ENCODE results near the gene METAP1.
"Not testable (repeated sequence)": the region's sequence is repeated elsewhere in the genome, so short reads cannot be mapped to it uniquely, and the experiment has no call there.

The METAP1 gene

DNA sequence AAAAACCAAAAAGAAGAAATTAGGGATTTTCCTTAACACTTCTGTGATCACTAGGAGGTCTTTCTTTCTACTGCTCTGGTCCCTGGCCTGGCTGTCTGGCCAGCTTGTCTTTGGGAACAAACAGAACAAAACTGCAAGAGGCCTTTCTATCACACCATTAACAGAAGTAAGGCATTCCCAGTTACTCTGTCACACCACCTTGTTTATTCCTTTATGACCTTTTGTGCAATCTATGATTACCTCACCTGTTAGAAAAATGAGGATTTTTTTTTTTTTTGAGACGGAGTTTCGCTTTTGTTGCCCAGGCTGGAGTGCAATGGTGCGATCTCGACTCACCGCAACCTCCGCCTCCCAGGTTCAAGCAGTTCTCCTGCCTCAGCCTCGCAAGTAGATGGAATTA lies 3.0 kb downstream of the METAP1 start:
- DNase-seq = no peak

DNA sequence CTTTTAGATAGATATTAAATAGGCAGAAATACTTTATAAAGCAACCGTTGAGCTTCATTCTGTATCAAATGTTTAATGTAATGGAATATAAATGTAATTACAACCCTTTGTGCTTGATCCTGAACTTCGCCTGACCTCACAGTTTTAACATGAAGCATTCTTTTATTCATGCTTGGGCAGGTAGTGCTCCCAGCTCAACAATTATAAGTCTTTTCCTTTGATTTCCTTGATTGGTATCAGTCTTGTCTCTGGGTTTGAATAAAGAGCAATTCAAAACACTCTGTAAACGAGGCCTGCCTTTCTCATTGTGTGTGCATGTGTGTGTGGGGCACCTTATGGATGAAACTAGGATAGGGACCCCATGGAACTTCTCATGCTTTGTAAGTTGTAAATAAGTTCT lies 6.8 kb downstream of the METAP1 start:
- DNase-seq = no peak

DNA sequence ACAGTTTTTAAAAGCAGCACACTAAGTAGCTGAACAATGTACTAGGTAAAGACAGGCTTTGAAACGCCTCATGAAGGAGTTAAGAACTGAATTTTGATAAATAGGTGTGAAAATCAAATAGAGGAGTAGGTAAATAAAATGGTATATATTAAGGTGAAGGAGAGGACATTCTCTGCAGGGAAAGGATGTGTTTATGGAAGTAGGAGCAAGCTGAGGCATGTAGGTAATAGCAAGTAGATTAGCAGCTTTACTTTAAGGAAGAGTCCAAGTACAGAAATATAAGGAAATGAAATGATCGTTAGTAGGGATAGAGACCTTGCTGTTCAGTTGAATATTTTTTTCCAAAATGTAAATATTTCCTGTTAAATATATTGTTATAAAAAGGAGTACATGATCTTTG lies 12.5 kb downstream of the METAP1 start:
- DNase-seq = no peak

DNA sequence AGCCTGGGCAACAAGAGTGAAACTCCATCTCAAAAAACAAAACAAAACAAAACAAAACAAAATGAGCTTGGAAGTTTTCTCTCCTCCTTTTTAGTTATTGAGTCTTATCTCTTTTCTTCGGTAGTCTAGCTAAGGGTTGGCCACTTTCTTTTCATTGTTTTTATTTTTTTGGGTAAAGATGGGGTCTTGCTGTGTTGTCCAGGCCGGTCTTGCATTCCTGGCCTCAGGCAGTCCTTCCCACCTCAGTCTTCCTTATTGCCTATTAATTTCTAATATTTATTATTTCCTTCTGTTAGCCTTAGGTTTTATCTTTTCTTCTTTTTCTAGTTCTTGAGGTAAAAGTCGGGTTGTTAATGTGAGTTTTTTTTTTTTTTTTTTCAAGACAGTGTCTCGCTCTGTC lies 16.4 kb downstream of the METAP1 start:
- no peak for DNase-seq

DNA sequence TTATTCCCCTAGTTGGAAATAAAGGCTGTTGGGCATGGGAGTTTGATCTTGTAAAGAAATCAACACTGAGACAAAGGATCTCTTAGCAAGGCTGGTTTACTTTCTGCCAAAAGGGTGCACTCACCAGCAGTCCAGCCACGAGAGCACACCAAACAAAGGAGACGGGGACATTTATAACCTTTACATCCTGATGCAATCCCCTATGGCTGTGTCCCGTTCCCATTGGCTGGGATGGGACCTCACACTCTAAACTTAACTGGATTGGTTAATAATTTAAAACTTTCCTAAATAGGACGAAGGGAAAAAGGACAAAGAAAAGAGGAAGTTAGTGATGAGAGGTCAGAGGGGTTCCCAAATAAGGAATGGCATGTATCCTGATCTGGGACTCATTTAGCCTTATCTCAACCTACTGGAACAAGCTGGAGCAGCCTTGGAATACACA lies 17.9 kb downstream of the METAP1 start:
- no peak for DNase-seq

DNA sequence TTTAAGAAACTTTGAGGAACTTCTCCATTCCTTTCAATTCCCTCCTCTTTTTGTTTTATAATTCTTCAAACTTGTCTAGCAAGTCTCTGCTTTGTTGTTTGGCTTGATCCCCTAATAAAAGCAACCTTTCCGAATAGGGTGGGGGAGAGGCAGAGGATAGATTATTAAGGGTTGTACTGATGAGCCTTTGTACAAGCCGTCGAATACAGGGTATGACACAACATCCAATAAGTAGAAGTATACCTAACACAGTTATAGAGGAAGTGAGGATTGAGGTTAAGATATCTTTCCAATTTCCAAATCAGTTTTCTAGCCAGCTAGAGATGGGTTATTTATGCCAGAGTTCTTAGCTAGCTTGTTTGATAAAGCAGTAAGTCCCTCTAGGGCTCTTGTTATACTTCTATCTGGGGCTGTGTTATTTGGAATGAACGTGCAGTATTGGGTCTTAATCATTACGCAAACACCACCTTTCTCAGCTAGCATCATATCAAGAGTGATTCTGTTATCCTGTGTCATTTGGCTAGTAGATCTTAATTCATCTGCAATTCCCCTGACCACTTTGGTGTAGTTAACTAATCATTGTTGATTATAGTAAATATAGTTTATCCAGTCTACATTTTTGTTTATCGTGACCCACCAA lies 18.5 kb downstream of the METAP1 start:
- DNase-seq = no peak

DNA sequence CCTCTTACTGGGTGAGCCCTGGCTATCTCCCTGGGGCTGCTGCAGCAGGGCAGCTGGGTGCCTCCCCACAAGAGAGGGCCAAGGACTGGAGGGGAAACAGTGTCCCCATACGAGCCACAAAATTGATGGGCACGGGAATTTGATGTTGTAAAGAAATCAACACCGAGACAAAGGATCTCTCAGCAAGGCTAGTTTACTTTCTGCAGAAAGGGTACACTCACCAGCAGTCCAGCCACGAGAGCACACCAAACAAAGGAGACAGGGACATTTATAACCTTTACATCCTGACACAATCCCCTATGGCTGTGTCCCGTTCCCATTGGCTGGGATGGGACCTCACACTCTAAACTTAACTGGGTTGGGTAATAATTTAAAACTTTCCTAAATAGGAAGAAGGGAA lies 25.9 kb downstream of the METAP1 start:
- no peak for DNase-seq

DNA sequence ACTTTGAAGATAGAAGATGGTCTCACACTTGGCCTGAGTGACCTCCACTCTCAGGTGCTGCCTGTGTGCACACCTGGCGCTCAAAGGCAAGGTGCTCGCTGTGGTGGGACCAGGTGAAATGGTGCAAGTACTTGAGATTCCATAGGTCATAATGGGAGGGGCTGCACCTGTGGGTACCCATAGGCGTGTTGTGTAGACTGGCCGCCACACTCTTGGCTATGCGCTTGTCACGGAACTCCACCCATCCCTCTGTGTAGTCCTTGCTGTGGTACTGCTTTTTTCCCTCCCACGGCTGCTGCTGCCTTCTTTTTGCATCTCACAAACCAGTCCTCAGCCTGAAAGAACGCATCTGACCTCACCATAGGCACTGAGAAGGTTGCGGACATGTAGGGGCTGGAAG lies 27.0 kb downstream of the METAP1 start:
- no peak for DNase-seq

DNA sequence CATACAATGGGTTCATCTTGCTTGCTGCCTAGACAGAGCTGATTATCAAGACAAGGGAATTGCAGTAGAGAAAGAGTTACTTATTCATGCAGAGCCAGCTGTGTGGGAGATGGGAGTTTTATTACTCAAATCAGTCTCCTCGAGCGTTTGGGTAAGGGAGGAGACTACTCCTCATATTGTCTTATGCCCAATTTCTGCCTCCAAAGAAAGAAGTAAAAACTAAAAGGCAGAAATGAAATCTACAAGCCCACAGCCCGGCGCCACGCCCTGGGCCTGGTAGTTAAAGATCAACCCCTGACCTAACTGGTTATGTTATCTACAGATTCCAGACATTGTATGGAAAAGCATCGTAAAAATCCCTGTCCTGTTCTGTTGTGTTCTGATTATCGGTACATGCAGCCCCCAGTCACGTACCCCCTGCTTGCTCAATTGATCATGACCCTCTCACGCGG lies 28.3 kb downstream of the METAP1 start:
- DNase-seq = not testable (repeated sequence)

DNA sequence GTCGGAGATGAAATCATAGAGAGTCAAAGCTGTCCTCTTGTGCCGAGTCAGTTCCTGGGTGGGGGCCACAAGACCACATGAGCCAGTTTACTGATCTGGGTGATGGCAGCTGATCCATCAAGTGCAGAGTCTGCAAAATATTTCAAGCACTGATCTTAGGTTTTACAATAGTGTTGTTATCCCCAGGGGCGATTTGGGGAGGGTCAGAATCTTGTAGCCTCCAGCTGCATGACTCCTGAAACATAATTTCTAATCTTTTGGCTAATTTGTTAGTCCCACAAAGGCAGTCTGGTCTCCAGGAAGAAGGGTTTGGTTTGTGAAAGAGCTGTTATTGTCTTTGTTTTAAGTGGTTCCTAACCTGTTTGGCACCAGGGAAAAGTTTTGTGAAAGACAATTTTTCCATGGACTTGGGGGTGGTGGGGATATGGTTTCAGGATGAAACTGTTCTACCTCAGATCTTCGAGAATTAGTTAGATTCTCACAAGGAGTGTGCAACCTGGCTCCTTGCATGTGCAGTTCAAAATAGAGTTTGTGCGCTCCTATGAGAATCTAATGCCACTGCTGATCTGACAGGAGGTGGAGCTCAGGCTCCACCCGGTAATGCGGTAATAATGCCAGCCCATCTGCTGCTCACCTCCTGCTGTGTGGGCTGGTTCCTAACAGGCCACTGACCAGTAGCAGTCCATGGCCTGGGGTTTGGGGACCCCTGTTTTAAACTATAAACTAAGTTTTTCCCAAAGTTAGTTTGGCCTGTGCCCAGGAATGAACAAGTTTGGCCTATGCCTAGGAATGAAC lies 29.2 kb downstream of the METAP1 start:
- no peak for DNase-seq

DNA sequence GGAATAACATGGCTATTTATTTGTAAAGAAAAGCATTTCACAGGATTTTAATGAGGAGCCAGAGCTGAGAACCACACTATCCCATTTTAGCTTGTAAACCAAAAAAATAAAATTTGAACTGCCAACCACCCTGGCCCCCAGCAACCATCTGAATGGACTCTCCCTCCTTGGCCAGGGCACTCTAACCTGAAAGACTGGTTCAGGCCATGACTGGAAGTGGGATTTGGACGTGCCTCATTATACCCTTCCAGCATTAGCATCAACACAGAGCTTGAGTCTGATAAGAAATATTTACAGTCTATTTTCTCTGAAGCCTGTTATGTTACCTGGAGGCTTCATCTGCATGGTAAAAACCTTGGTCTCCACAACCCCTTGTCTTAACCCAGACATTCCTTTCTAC lies 30.0 kb downstream of the METAP1 start:
- DNase-seq = no peak

DNA sequence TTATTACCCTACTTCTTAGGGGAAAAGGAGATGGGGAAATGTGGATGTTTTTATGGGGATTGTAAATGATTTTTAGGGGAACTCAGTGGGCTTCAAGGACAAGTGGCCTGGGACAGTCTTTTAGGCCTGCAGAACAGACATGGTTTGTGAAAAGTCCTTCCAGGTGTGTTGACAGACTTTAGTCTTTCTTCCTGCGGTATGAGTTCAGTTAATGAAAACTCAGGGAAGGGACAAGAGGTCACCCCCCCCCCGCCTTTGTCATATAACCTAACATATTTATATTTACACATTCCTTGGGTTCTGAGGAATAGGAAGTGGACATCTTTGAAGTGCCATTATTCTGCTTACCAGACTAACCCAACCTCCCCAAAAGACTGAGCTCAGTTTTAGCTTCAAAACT lies 31.8 kb downstream of the METAP1 start:
- no peak for DNase-seq

DNA sequence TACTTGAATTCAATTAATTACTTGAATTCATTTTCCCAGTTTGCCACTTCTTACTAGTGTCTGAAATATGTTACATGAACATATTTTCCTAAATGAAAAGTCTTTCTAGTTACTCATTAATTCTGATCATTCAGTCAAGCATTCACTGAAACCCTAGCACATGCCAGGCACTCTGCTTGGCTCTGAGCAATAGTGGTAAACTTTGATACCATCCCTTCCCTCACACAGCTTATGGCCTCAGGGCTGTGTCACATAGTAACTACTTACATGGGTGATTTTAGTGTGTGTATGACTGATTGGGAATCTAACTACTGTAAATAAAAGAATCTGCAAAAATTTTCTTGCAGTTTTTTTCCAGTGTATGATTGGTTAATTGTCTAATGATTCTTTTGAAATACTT lies 32.7 kb downstream of the METAP1 start:
- no peak for DNase-seq

DNA sequence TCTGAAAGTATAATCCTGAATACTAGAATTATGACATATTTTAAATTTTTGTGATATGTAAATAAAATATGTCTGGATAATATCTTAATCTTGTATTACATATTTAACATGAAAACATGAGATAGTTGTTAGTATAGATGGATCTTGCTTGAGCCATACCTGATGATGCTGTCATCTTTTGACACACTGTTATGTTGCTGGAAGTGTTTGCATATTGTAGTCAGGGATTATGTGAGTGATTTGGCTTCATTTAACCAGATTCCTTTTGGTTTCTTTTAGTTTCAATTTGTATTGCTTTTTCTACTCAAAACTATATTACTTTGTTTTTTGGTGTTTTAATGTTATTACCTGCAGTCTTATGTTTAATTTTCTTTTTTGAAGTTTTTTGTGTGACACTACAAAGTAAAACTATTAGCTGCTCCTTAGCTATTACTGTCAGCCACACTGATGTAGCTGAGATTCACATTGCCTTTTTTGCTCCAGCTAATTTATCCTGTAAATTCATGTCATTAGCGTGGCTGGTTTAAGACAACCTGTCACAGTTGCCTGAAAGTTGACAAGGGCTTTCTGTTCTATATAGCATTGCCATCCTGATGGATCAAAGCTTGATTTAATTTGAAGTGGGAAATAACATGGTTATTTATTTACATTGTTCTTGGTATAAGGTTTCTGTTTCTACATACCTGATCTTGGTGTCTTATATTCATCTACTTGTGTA lies 33.7 kb downstream of the METAP1 start:
- DNase-seq = no peak

DNA sequence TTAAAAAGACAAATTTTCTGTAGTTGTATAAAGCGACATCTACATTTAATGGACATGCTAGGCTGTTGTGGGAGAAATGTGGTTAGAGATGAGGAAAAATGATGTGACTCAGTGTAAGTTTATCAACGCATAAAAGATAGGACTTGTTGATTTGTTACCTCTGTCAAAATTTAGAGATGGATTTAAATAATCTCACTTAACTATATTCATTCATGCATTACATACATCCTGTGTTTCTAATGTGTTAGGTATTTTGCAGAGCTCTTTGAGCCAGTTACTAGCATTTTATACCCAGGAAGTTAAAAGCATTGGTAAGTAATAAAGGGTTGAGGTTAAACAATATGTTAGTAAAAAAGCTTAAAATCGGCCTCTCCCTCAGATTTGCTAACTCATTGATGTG lies 34.3 kb downstream of the METAP1 start:
- DNase-seq = no peak

DNA sequence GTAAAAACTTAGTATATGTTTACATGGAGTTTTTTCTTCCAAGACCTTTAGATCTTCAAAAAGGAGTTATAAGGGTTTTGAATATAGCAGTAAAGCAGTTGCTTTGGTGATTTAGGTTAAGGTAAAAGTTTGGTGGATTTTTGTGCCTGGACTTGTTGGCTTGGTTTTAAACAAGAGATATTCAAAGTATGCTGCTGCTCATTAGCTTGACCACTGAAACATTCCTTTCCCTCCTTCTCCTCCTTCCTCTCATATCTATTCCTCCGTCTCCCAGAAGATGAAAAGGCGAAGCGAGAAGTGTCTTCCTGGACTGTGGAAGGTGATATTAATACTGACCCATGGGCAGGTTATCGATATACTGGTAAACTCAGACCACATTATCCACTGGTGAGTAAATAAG lies 38.4 kb downstream of the METAP1 start:
- no peak for DNase-seq

DNA sequence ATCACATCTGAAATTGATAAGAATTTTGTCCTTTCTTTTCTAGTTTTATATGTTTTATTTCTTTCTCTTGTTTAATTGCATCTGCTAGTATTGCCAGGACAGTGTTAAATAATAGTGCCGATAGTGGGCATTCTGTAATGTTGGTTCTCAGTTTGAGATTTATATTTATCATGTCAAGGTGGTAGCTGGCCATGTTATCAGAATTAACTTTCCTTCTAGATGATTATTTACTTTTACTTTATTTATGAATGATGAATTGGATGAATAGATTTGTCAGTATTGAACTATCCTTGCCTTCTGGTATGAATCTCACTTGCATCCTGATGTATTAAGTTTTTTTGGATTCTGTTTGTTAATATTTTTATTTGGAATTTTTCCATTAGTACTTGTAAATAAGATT lies 42.7 kb downstream of the METAP1 start:
- no peak for DNase-seq

DNA sequence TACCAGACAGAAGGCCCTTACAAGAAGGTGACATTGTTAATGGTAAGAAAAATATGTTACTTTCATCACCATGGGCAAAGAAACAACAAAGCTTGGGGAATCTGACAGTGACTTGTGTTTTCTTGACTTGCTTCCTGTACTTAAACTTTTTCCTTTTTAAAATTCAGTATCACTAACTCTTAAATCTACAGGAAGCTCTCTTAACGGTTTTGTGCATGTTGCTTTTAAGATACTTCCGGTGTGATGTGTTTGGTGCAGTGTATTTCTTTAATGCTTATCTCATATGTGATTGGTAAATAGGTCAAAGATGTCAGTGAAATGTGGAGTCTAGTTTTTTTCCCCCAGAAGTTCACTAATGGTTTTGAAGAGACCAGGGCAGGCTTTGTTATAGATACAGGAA lies 47.8 kb downstream of the METAP1 start:
- DNase-seq = no peak

DNA sequence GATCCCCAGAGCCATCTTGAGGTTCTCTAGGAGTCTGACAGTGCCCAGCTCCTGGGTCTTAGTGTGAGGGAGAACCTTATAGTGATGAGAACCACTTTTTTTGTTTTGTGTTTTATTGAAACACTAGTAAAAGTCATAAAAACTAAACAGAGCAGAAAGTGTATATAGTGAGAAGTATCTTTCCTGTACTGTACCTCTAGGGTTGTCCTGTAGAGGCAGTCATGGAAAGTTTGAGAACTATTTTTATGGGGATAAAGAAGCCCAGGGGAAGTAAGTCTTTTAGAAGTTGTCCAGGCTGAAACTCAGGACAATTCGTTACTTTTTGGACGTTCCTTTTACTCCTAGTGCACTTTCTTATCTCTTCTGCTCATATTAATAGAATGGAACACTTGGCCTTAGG lies 52.2 kb downstream of the METAP1 start:
- no peak for DNase-seq

DNA sequence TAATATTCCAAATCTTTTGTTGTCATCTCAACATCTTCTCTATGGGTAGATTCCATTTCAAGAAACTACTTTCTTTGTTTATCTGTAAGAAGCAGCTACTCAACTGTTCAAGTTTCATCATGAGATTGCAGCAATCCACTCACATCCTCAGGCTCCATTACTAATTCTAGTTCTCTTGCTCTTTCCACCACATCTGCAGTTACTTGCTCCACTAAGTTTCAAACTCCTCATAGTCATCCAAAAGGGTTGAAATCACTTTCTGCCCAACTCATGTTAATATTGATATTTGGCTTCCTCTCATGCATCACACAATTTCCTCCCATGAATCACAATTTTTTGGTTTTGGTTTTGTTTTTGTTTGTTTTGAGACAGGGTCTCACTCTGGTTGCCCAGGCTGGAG lies 57.4 kb downstream of the METAP1 start:
- no peak for DNase-seq

DNA sequence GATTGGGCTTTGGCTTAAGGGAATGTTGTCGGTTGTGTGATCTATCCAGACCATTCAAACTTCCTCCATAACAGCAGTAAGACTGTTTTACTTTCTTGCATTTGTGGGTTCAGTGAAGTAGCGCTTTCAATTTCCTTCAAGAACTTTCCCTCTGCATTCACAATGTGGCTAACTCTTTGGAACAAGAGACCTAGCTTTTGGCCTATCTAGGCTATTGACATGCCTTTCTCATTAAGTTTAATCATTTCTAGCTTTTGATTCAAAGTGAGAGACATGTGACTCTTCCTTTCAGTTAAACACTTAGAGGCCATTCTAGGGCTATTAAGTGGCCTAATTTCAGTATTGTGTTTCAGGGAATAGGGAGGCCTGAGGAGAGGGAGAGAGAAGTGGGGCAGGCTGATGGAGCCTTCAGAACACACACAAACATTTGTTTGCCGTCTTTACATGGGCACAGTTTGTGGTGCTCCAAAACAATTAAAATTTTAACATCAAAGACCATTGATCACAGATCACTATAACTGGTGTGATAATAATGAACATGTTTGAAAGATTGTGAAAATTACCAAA lies 59.0 kb downstream of the METAP1 start:
- DNase-seq = no peak

DNA sequence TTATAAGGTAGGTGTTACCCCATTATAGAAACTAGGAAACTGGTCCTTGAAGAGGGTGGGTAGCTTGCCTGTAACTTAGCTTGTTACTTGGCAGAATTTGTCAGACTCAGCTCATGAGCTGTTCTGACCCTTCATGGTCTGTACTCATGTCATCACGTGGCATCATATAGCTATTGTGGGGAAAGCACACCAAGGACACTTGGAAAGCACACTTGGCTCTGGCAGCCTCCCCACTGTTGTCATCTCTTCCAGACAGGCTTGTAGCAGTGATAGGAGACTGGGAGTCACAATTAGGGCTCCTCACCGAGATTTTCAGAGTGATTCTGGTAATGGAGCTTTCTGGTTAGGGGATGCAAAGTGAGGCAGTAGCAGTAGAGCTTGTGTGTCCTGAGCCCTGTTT lies 62.7 kb downstream of the METAP1 start:
- DNase-seq = no peak

DNA sequence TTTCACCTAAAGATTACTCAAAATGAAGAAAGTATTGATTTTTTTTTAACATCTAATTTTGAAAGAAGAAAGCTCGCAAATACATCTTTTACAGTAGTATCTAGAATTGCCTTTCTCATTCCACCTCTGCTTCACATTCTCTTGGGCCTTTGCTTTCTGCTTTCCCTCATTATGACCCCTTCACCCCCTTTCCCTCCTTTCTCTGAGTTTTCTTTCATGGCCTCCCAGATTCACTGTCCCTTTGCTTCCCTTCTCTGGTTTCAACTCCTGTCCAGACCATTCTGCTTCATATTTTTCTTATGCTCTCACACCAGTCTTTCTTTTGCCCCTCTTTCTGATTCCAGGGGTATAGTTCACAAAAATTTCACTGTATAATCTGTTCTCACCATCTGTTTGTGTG lies 64.0 kb downstream of the METAP1 start:
- no peak for DNase-seq
